DMS 273 treated with DMSO at 0.1 percent for 48 hours (cell line): Measurements from ENCODE around the gene RSPH6A.
"Not testable (repeated sequence)": the region's sequence is repeated elsewhere in the genome, so short reads cannot be mapped to it uniquely, and the experiment has no call there.

Experiments used
- DNase-seq: peaks from one replicate; lab custom pipeline; 2025; lab: John Stamatoyannopoulos, UW

Gene RSPH6A

GRCh38 chr19:45764475-45764874 is 50.6 kb downstream of the RSPH6A start:
- DNase-seq = no peak

- no peak for DNase-seq
These were observed 51.3 kb downstream of the RSPH6A start for GRCh38 chr19:45763691-45764294.

GRCh38 chr19:45762870-45763631 is 52.1 kb downstream of the RSPH6A start:
- no peak for DNase-seq

GRCh38 chr19:45761714-45762113 is 53.4 kb downstream of the RSPH6A start:
- DNase-seq = no peak

GRCh38 chr19:45758921-45759320 is 56.2 kb downstream of the RSPH6A start:
- DNase-seq = no peak

- DNase-seq = no peak
These were observed 57.4 kb downstream of the RSPH6A start for GRCh38 chr19:45757695-45758094.

GRCh38 chr19:45754323-45754722 is 60.8 kb downstream of the RSPH6A start:
- DNase-seq = no peak

- DNase-seq = no peak
These were observed 61.6 kb downstream of the RSPH6A start for GRCh38 chr19:45753548-45753947.

GRCh38 chr19:45752639-45753038 is 62.5 kb downstream of the RSPH6A start:
- no peak for DNase-seq

GRCh38 chr19:45751483-45751882 is 63.6 kb downstream of the RSPH6A start:
- not testable (repeated sequence) for DNase-seq

GRCh38 chr19:45747513-45747912 is 67.6 kb downstream of the RSPH6A start:
- DNase-seq = no peak

GRCh38 chr19:45746866-45747265 is 68.2 kb downstream of the RSPH6A start:
- no peak for DNase-seq
